K562 (cell line): ENCODE results near the gene DOK3. TPM values are rescaled to one million over a fixed set of nuclear protein-coding genes. Genes with fewer than 3 reads are reported as not detected.

Experiments
- ATF3 ChIP-seq, 2 experiments: fragments of 450-650 bp in 1 of 2; sonication (generic) in 1 of 2; formaldehyde crosslinking in 1 of 2; IDR thresholded peaks in 1 of 2; conservative IDR thresholded peaks in 1 of 2; 2 replicates each; pipeline versions ENCODE4 v1.6.1 to v1.8.1; 2016 to 2023; ENCODE audit warnings: mild to moderate bottlenecking in 2 of 2, moderate library complexity in 2 of 2, inconsistent platforms in 1 of 2, missing genetic modification reagents in 1 of 2
- JUND ChIP-seq, 2 experiments: IDR thresholded peaks; 2 replicates in 1 of 2; 3 replicates in 1 of 2; pipeline ENCODE4 v1.6.1; 2011; ENCODE audit warnings: borderline replicate concordance in 2 of 2, low read depth in 2 of 2, low read length in 2 of 2, improper control_type of control experiment in 1 of 2, missing biosample characterization in 1 of 2, missing genetic modification characterization in 1 of 2, missing genetic modification reagents in 1 of 2
- KAT7 ChIP-seq: sonication (generic); formaldehyde crosslinking; IDR thresholded peaks from 2 replicates; pipeline ENCODE4 v1.8.0; 2022; ENCODE audit warnings: missing genetic modification reagents, mild to moderate bottlenecking, borderline replicate concordance
- NR2C2 ChIP-seq, 2 experiments: fragments of 200-800 bp in 1 of 2; sonication (Bioruptor generic) in 1 of 2; sonication (generic) in 1 of 2; formaldehyde crosslinking in 1 of 2; IDR thresholded peaks; 2 replicates each; pipeline versions ENCODE4 v1.6.1 to v1.8.0; 2016 to 2022; ENCODE audit warnings: mild to moderate bottlenecking in 1 of 2, missing compliant biosample characterization in 1 of 2, missing genetic modification characterization in 1 of 2, missing genetic modification reagents in 1 of 2
- SRSF3 ChIP-seq: fragments of 200-400 bp; formaldehyde crosslinking; IDR thresholded peaks from 2 replicates; pipeline ENCODE4 v1.6.1; 2016; ENCODE audit warnings: mild to moderate bottlenecking, low read length, moderate library complexity; ENCODE audit not compliant: insufficient read depth
- STAG1 ChIP-seq: sonication (generic); formaldehyde crosslinking; IDR thresholded peaks from 2 replicates; pipeline ENCODE4 v1.5.0; 2020; ENCODE audit warnings: missing genetic modification reagents, borderline replicate concordance
- polyA plus RNA-seq, 8 experiments: library from polyadenylated mRNA; depleted of rRNA in 4 of 8; stranded (reverse) in 5 of 8; unstranded in 3 of 8; fragments of >200 nt; fragmentation: Nextera tagmentation in 2 of 8; fragmentation: Illumina TruSeq in 1 of 8; extraction: Ambion mirVana in 2 of 8; extraction: Trizol in 1 of 8; gene quantifications; 2 replicates each; pipeline versions ENCODE4 v1.2.1 to v1.2.3, GENCODE V29; 2011 to 2014; ENCODE audit warnings: inconsistent platforms in 1 of 8, missing spikeins in 1 of 8
- total RNA-seq, 7 experiments: library from RNA; depleted of rRNA in 6 of 7; stranded (reverse); fragments of >200 nt in 6 of 7; fragmentation: Illumina TruSeq in 2 of 7; extraction: Trizol in 2 of 7; gene quantifications; 2 replicates each; pipeline versions ENCODE4 v1.2.1 to v1.2.3, GENCODE V29; 2011 to 2021; ENCODE audit warnings: low replicate concordance in 1 of 7
- TF ChIP-seq, protein P1 (sequence below), 3 experiments: IDR thresholded peaks in 2 of 3; conservative IDR thresholded peaks in 1 of 3; 2 replicates each; pipeline ENCODE4 v1.5.1; 2011 to 2012; ENCODE audit warnings: low read length in 3 of 3, mild to moderate bottlenecking in 3 of 3, control low read depth in 2 of 3, improper control_type of control experiment in 1 of 3, inconsistent platforms in 1 of 3, low read depth in 1 of 3, mixed read lengths in 1 of 3, moderate library complexity in 1 of 3; ENCODE audit not compliant: insufficient read depth in 2 of 3

The DOK3 gene
- total and polyA plus RNA-seq, 9 of the 15 experiments (the other 6 are each of a cell fraction or from before 2014, with no cell fraction given), result 1.3 to 23.0 (median 8.0) TPM

DNA sequence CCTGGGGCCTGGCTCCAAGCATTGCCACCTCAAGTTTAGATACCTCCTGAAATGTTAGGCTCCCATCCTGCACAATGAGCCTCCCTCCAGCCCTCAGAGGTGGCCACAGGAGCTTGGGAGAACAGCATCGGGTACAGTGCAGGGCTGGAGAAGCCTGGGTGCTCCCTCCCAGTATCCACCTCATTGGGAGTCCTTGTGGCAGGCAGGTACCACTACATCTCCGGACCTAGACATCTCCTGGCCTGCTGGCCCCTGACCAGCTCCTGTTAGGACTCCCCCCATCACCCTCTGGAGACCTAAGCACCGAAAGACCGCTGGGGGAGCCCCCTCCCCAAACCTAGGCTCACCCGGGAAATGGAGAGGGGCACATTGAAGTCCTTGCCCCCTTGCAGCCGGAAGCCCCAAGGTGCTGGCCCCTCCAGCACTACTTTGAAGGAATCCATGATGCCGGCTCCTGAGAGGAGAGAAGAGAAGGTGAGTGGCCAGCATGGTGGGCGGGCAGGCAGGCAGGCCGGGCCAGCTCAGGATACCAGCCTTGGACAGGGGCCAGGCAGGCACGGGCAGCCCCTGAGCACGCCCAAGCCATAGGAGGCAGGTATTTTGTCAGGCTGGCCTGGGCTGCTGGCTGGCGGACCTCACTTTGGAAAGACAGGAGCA lies 13.4 kb downstream of the DOK3 start (continued):
- TF ChIP-seq SRSF3 (0 out of 2 replicates have a peak, but pooled peaks have one; percentile 84), JUND (IDR thresholded peaks at IDR 0.05; ENCODE audit: borderline replicate concordance, low read depth, low read length) (no peak), JUND (tag; IDR thresholded peaks at IDR 0.05; ENCODE audit: borderline replicate concordance, low read depth, low read length) (no peak), ATF3 (IDR thresholded peaks at IDR 0.05) (no peak), ATF3 (CRISPR knock-in tag; conservative IDR thresholded peaks at IDR 0.05) (0 out of 2 replicates have a peak, but pooled peaks have one; percentile 21), STAG1 (no peak), NR2C2 (CRISPR knock-in tag; IDR thresholded peaks at IDR 0.05) (no peak), NR2C2 (tag; IDR thresholded peaks at IDR 0.05) (peak; percentile 32; the same call in 1 of the 2 replicates), KAT7 (CRISPR knock-in tag) (peak; percentile 76; the same call in 1 of the 2 replicates)
- TF ChIP-seq, protein P1, sequence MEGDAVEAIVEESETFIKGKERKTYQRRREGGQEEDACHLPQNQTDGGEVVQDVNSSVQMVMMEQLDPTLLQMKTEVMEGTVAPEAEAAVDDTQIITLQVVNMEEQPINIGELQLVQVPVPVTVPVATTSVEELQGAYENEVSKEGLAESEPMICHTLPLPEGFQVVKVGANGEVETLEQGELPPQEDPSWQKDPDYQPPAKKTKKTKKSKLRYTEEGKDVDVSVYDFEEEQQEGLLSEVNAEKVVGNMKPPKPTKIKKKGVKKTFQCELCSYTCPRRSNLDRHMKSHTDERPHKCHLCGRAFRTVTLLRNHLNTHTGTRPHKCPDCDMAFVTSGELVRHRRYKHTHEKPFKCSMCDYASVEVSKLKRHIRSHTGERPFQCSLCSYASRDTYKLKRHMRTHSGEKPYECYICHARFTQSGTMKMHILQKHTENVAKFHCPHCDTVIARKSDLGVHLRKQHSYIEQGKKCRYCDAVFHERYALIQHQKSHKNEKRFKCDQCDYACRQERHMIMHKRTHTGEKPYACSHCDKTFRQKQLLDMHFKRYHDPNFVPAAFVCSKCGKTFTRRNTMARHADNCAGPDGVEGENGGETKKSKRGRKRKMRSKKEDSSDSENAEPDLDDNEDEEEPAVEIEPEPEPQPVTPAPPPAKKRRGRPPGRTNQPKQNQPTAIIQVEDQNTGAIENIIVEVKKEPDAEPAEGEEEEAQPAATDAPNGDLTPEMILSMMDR (IDR thresholded peaks at IDR 0.05 in 2 of 3, conservative IDR thresholded peaks at IDR 0.05 in 1 of 3; ENCODE audit: insufficient read depth in 2 of 3, low read depth in 1 of 3, low read length in 3 of 3), result peak; percentile 35 to 52 (median 45); a peak in 5 of 6 replicates
